Tongue (tissue), 2 donors: ENCODE data around the gene MAP3K3. TPM values are rescaled to one million over a fixed set of nuclear protein-coding genes. Genes with fewer than 3 reads are reported as not detected.

ENCODE experiments used
- DNase-seq: peaks from one replicate; pipeline ENCODE4 v3.0.0-alpha.2; 2015
- total RNA-seq: library from RNA; depleted of rRNA; stranded (reverse); fragments of >200 nt; gene quantifications from one replicate; pipeline ENCODE4 v1.2.3, GENCODE V29; 2014

MAP3K3 gene
- total RNA-seq, 1 donor from 2014 or later = 49.0 TPM

DNA sequence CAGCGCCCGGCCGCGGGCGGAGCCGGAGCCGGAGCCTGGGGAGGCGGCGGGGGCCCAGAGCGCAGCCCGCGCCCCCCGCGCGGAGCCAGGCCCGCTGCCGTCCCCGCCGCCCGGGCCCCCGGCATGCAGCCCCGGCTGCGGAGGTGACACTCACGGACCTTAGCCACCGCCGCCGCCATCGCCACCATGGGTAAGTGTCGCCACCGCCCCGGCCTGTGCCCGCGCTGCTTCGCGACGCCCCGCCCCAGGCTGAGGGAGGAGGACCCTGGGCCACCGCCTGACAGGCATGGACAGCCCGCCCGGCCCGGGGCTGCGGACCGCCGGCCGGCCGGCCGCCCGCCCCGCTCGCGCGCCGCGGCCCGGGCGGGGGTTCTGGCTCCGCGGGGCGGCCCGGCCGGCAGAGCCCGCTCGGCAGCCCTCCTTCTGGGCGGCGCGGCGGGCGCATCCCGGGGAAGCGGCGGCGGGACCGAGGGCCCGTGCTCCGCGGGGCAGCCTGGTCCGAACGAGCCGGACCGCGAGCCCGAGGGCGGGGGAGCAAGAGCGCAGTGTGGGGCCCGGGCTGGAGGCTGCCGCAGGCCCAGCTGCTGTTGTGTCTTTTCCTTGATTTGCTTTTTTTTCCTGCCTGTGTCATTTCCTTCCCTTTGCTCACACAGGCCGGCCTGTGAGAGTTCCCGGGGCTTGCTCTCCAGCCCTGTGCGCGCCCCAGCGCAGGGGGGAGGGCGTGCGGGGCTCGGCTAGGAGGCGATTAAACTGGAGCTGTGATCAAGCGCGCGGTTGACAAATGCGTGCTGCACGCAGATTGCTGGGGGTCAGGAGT is 565 bp downstream of the MAP3K3 start:
- DNase-seq = peak; percentile 72

DNA sequence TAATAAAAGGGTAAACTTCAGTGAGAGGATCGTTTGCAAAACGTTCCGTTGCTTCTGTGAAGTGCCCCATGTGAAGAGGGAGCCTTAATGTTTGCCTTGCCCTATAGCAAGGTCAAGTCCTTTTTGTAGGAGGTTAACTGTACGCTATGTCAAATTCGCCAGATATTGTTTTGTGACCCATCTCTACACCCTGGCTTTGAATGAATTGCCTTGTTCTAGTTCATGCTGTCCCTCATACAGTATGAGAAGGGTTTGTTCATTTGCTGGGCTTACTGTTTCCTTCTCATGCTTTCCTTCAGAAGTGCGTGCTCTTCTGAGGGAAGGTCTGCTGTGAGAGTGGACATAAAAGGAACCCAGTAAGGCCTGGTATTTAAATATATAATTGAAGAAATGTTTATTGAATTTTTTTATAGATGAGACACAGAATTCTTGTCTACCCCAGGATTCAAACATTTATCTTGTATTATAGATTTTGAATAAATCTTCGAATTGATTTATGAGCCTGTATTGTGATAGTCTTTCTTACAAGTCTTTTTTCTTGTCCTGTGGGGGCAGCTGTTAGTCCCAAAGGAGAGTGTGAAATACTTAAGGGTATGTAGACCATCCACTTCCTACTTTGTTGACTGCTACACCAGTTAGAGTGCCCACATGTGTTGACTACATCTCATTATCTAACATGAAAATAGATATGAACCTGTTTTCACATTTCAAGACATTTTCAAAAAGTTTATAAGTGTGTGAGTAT is 1.7 kb downstream of the MAP3K3 start:
- DNase-seq = no peak

DNA sequence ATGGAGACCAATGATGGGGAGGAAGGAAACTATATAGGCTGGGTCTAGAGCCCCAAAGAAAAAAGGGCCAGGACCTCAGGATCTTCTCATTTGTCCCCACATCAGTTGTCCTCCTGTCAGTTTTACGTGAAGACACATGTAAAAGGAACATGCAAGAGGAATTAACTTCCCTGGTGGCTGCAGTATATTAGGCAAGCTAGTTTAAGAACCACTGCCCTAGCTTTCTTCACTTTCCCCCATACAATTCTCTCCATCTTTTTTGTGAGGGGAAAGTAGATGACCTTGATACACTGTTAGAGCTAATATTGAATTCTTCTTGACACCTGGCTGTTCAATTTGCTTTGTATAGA is 2.3 kb downstream of the MAP3K3 start:
- DNase-seq = no peak

DNA sequence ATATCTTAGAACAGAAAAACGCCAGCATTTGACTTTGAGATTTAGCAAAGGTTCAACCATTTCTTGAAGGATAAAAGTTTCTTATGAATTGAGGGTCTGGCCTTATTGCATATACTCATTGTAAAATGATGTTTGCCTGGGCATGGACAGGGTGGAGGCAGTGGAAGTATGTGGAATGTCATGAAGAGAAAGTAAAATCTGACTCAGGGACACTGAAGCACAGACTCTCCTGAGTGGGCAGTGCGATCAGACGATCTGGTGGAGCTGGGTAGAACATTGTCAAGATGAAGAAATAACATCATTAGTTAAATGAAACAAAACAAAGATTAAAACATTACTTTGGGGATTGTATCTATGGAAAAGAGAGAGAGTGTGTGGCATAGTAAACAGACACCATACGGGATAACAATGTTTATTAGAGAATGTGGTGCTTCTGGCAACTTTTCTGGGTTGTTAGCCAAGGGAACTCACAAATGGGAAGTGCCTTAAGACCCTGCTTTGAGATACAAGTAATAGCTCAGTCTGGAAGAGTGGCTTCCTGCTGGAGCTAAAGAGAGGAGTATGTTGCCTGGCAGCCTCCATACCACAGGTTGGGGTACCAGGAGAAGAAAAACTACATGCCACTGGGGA is 4.4 kb downstream of the MAP3K3 start:
- DNase-seq = no peak

DNA sequence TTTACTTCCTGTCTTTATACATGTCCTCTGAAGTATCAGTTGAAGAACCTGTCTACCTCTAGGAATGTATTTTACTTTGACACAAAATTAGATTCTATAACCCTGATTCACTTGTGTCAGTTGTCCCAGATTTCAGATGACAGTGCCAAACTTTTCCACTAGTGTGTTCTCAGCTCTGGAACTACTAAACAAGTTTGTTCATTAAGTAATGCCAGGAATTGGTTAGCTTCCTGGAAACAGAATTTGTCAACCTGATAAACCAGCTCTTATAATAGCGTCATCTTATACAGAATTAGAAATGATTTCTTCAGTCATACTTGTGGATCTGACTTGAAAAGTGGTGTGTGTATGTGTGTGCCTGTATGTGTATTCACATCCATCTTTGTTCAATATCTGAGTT is 7.4 kb downstream of the MAP3K3 start:
- DNase-seq = no peak

DNA sequence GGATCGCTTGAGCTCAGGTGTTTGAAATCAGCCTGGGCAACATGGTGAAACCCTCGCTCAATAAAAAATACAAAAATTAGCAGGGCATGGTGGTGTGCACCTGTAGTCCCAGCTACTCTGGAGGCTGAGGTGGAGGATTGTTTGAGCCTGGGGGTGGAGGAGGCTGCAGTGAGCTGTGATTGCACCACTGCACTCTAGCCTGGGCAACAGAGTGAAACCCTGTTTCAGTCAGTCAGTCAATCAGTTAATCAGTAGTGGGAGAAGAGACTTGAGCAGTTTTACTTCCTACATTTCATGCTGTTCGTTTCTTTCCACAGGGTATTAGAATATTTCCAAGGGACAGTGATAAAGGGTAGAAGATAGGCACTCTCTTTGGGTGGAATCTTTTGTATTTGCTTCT is 8.8 kb downstream of the MAP3K3 start:
- DNase-seq = no peak

DNA sequence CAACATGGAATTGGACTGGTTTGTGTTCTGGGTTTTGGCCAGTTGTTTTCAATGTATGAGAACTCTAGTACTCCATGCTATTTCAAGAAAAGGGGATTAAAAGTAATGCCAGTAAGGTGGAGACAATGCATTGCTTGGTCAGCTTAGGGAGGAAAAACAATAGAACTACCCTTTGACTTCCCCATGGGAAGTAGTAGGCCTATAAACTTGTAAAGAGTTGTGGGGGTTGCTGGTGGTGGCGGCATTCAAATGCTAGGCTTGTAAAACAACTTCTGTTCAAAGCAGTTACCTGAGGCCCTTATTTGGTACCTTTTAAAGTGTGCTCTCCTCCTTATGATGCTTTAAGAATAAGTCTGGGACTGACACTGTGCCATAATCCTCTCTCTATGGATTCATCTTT is 9.4 kb downstream of the MAP3K3 start:
- DNase-seq = no peak

DNA sequence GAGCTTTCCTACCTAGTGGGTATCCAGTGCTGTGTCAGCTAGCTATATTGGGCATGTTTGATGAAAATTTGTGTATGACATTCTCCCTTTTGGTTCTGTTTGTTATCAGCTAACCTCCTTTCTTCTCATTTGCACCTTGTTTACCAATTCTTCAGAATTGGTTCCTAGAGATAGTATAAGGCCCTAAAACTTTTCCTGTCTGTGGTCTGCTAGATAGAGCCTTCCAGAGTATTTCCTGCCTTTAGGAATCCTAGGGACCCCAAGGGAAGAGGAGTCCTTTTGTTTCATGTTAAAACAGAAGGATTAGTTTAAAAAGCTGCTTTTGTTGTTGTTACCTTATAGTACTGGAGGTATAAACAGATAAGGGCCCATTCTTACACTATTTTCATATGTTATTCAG is 11.5 kb downstream of the MAP3K3 start:
- DNase-seq = no peak

DNA sequence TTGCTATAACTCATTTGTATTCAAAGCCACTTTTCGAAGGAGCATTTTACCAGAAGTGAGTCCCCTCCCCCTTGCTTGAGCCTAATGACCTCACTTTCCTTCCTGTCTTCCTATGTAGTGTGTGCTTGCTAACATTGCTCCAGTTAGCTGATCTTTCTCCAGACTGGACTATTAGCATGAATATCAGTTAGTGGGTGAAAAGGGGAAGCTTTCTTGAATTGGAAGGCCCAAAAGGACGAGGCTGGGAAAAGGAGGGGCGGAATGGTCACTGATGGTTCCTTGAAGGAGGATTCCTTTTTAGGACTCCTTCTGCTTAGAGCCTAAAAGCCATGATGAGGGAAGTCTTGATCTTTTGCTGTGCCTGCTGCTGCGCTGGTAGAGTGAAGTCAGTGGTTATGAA is 11.9 kb downstream of the MAP3K3 start:
- DNase-seq = no peak

DNA sequence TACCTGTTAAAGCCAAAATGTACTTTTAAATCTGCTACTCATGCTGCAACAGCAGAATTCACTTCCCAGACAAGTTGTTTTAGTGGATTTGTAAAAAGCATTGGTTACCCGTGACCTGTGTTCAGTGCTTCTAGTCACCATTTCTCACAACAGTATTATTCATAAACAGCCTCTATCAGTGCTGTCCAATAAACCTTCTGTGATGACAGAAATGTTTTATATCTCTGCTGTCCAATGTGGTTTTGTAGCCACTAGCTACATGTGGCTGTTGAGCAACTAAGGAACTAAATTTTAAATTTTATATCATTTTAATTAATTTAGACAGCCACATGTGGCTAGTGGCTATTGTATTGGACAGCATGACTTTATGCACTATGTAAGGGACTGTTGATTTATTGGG is 12.6 kb downstream of the MAP3K3 start:
- no peak for DNase-seq

DNA sequence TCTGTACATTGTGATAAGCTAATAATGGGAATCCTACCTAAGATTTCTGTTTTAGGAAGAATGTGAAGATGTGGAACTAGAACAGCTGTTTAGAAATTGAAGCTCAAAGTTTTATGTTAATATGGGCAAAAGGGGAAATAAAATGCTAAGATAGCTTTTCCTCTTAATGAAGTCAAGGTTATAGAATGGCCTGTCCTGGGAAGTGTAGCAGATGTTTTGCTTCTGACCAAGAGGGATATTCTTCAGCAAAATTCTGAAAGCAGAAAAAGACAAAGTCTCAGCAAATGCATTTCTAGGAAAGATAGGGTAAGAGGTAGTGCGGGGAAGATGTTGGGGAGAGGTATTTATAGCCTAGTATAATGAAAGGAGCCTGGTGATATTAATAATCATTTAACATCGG is 13.1 kb downstream of the MAP3K3 start:
- no peak for DNase-seq

DNA sequence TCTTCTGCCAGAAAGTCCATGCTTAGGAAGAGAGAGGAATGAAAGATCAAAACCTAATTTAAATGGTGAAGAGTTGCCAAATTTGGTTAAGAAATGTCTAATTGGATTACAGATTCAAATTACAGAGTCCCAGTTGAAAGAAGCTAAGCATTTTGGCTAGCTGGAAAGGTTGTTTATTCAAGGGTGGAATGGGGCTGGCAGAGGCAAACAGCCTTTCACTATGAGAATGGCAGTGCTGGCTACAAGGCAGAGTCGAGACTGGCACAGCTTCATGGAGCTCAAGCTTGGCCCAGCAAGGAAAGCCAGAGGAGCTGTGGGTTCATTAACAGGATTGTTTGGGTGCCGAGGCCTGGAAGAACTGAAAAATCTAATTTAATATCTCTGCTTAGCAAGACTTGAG is 13.6 kb downstream of the MAP3K3 start:
- DNase-seq = no peak

DNA sequence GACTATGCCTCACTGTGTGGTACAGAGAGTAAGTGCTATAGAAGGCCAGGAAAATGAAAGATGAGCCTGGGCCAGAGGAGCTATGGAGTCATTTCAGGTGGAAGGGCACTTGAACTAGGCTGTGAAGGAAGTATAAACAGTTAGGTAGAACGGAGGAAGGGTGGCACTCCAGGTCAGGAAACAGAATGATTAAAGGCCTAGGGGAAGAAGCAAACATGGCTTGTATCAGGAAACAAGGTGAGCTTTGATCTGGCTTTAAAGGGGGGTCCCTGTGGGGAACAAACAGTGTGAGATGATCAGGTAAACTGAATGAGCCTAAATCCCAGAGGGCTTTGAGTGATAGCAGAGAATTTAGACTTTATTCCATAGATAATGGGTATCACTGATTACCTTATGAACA is 16.9 kb downstream of the MAP3K3 start:
- DNase-seq = no peak

DNA sequence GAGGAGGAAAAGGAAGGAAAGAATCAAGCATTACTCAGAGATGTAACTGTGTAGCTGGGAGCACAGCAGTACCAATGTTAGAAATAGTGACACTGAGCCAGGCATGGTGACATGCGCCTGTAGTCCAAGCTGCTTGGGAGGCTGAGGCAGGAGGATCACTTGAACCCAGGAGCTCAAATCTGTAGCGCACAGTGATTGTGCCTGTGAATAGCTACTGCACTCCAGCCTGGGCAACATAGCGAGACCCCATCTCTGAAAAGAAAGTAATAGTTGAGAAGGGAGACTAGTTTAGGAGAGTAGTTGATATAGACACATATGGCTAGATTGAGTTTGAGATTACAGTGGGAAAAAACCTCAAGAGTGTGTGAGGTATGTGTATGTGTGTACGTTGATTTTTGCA is 17.8 kb downstream of the MAP3K3 start:
- no peak for DNase-seq

DNA sequence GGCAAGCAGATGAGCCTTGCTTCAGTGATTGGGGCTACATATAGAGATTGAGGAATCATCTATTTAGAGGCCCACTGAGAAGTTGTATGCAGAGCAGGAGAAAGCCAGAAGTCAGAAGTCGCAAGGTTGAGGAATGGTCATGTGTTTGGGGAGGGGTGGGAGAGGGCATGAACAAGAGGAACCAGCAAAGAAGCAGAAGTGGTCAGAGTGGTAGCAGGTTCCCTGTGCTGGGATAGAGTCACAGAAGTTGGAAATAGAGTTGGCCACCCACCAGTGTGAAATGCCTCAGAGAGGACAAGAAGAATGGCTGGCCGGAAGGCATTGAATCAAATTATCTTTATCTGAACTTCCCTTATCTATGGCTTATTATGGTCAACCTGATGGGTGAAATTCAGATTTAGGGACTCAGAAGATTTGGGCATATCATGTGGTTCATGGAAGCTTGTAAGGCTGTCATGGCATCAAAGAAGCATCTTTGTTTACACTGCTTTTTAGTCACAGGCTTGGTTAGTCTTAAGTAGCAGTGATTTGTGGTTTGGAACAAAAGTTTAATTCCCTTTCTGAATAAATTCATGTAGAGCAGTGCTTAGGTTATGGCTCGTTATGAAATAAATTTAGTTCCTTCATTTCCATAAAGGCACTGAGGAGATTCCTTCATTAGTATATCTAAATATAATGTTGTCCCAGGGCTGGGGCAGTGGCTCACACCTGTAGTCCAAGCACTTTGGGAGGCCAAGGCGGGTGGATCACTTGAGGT is 19.7 kb downstream of the MAP3K3 start:
- no peak for DNase-seq

DNA sequence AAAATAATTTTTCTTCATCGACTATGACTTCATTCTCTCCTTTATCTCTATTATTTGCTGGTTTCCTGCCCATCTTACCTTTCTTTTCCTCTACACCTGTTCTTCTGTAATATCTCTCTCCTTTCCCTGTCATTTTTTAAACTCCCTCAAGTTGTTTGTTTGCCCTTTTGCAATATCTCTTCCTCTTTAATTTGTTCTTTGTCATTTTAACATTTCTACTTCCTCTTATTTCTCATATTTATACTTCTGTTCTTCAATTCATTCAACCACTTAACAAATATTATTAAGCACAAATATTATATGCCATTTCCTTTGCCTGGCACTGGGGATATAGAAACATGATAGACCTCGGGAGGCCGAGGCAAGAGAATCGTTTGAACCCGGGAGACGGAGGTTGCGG is 22.6 kb downstream of the MAP3K3 start:
- DNase-seq = no peak

DNA sequence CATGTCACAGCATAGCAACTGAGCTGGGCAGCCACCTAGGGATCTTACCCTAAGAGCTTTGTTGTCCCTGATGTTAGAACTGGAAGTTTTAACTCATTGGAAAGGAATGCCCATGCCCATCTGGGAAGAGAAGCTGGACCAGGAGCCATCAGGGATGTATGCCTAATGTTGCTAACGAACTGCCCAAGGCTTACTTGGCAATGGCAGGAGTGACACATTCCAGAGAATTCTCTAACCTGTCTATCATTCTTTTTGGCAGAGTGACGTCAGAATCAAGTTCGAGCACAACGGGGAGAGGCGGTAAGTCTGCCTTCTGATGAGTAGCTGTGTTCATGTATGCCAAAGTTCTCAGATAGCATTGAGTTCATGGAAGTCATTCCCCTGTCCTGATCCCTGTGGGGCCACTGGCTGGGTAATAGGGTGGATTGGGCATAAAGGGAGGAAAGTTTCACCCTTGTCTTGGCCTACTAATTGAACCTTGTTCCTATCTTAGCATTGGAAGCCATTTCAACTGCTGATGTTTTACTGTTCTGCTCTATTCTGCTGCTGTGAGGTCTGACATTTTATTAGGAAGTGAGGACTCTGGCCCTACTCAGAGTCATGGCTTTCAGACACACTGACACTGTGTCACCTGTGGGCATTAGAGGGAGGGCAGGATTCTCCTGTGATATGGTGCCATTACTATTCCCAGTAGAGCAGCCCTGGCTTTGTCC is 23.7 kb downstream of the MAP3K3 start:
- DNase-seq = no peak

DNA sequence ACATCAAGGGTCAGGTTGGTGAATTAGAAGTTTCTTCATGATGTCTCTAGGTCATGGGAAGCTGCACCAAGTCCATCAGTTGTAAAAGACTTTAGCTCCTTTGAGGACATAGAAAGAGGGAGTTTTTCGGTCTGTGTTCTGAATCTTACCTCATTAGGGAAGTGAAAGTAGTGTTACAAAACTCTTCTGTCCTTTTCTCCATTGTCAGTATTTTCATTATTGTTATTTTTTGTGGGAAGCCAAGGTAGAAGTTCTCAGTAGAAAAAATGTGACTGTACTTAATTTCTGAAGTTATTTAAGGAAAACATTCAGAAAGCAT is 24.2 kb downstream of the MAP3K3 start:
- no peak for DNase-seq

DNA sequence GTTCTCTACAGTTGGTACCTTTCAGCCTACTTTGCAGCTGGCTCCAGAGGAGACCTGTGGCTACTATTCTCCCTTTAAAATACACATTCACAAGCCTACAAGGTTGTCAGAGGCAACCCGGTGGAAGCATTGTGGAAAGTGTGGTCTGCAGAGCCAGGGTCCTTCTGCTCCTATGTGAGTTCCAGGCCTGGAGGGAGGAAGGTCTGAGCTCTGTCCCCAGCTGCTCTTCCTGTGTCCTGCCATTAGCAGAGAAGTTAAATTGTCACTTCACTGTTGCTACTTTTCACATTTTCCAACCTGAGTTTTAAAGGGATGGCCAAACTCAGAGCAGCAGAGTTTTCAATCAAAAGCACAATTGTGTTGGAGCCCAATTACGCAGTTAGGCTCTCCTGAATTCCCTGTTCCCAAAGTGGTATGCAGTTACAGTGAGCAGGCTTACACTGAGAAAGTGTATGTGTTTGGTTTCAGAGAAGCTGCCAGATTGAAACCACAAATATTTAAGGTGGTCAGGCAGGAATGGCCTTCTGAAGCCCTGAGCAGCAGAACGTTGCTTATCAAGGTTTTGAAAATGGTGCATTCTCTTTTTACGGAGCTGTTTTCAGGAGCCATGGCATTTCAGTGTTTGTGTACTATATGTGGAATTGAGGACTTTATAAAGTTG is 25.0 kb downstream of the MAP3K3 start:
- peak; percentile 35 for DNase-seq

DNA sequence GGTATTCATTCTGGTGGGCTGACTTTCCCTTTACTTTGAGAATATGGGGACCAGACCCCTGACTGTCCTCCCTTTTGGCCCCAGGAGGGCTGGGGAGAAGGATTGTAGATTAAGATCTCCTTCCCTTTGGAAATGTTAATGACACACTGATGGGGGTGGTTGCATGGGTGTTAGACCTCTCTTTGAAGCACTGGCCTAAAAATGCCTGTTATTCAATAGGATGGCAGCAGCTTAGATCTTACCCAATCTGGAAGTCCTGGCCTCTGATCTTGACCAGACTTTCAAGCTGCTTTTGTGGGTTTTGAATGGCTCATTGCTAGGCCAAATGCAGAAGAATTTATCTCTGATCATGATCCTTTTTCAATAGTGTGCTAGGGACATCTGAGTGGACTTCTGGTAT is 25.7 kb downstream of the MAP3K3 start:
- no peak for DNase-seq

DNA sequence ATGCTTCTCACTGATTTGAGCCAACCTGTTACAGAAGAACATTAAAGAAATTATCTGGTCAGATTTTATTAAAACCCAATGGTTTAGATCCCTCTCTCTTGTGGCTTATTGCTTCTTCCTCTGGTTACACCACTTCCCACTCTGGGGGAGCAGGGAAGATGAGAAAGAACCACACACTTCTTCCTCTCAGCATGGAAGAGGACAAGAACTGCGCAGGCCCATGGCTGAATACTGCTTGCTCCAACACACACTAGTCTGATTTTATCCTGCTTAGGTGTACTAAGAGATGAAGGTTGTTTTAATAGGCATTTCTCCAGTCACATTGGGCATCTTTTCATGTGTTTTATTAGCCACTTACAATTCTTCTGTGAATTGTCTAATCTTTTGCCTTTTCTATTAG is 27.6 kb downstream of the MAP3K3 start:
- no peak for DNase-seq

DNA sequence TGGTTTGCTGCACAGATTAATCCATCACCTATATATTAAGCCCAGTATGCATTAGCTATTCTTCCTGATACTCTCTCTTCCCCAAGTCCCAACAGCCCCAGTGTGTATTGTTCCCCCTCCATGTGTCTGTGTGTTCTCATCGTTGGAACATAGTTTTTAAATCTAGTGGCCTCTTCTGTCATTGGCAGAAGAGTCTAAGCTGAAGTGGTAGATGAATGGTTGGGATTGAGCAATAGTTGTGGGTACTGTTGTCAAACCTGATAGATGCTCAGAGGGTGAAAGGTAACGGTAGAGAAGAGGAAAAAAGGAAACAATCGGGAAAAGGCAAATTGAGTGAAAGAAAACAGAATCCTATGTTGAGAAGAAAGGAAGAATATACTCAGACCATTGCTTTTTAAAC is 29.9 kb downstream of the MAP3K3 start:
- DNase-seq = no peak
